Measurements from ENCODE around the gene ZNF70.

DNA sequence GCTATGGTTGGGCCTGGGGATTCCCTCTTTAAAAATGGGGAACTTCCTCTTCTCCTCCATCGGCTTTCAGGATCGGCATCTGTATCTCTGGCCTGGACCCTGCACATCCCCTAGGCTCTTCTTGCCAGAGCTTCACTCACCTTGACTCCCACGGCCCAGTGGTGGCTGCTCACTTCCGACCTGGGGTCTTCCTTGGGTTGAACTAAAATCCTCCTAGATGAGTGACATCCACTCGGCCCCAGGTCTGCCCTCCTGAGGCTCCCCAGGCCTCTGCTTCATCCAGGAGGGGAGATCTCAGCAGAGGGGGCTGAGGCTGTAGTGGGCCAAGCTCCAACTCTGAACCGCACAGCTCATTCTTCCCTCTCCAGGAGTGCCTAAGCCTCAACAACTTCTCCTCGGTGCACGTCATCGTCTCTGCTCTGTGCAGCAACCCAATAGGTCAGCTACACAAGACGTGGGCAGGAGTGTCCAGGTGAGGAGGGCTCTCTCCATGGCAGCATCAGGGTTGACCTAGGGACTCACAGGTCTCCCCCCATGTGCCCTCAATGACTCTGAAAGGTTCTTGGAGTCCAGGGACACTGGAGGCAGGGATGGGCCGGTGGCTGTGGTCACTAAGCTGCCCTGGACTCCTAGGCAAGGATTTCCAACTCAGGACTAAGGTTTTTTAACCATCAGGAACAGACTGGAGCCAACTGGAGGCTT lies 56.8 kb downstream of the ZNF70 start:
- TF ChIP-seq, protein P1, sequence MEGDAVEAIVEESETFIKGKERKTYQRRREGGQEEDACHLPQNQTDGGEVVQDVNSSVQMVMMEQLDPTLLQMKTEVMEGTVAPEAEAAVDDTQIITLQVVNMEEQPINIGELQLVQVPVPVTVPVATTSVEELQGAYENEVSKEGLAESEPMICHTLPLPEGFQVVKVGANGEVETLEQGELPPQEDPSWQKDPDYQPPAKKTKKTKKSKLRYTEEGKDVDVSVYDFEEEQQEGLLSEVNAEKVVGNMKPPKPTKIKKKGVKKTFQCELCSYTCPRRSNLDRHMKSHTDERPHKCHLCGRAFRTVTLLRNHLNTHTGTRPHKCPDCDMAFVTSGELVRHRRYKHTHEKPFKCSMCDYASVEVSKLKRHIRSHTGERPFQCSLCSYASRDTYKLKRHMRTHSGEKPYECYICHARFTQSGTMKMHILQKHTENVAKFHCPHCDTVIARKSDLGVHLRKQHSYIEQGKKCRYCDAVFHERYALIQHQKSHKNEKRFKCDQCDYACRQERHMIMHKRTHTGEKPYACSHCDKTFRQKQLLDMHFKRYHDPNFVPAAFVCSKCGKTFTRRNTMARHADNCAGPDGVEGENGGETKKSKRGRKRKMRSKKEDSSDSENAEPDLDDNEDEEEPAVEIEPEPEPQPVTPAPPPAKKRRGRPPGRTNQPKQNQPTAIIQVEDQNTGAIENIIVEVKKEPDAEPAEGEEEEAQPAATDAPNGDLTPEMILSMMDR (IDR thresholded peaks at IDR 0.05; ENCODE audit: poor library complexity): no peak
- no peak for TF ChIP-seq EZH2phosphoT487 (IDR thresholded peaks at IDR 0.05; ENCODE audit: low read depth, severe bottlenecking, unreplicated experiment)

Data from hepatocyte (in vitro differentiated cells).